ENCODE results near the gene MPND.

GRCh38 chr19:4359627-4360000 lies 16.3 kb downstream of the MPND start:
- TF ChIP-seq POLR2A (IDR thresholded peaks at IDR 0.05; ENCODE audit: insufficient read depth in 1 of 2, low read depth in 2 of 2, low read length in 2 of 2), result peak in 1 of 2 experiments; percentile 45; a peak in 2 of 4 replicates
- TF ChIP-seq ETS1 (CRISPR knock-in tag; IDR thresholded peaks at IDR 0.05), result no peak
- TF ChIP-seq NR2C2 (CRISPR knock-in tag; IDR thresholded peaks at IDR 0.05; ENCODE audit: borderline replicate concordance), result no peak
- TF ChIP-seq POLR2AphosphoS5 (IDR thresholded peaks at IDR 0.05; ENCODE audit: low read depth, low read length), result no peak
- TF ChIP-seq MTA3 (CRISPR knock-in tag; IDR thresholded peaks at IDR 0.05), result no peak
- TF ChIP-seq THRA (CRISPR knock-in tag; IDR thresholded peaks at IDR 0.05; ENCODE audit: borderline replicate concordance), result no peak
- no peak for TF ChIP-seq REST (IDR thresholded peaks at IDR 0.05; ENCODE audit: borderline replicate concordance in 1 of 2, low read depth in 1 of 2, low read length in 2 of 2)
- no peak for TF ChIP-seq ZNF777 (CRISPR knock-in tag; IDR thresholded peaks at IDR 0.05)
- TF ChIP-seq ZFP36L1 (CRISPR knock-in tag; IDR thresholded peaks at IDR 0.05), result no peak
- TF ChIP-seq SOX13 (IDR thresholded peaks at IDR 0.05), result no peak
- no peak for TF ChIP-seq SOX13 (CRISPR knock-in tag; conservative IDR thresholded peaks at IDR 0.05 in 1 of 2, IDR thresholded peaks at IDR 0.05 in 1 of 2)

Data from HepG2 (cell line).